SK-N-SH (cell line): ENCODE data around the gene PKD2L2. TPM values are rescaled to one million over a fixed set of nuclear protein-coding genes. Genes with fewer than 3 reads are reported as not detected.

ENCODE experiments used
- CTCF ChIA-PET: fragments of 300-600, 350-600 bp; formaldehyde crosslinking; extraction: SDS; loops from one replicate; lab custom pipeline; 2021; lab: Yijun Ruan, JAX
- POLR2A ChIA-PET: fragments of 350-600 bp; sonication (Branson Sonifier 250); formaldehyde crosslinking; extraction: SDS; loops from one replicate; lab custom pipeline; 2020; ENCODE audit warnings: antibody characterized with exemption, inconsistent platforms; lab: Yijun Ruan, JAX
- DNase-seq: peaks from one replicate; pipeline ENCODE4 v3.0.0; 2012
- H2AFZ ChIP-seq: fragments of 200-600 bp; sonication (generic); 2 replicates; pipeline ENCODE4 v1.8.1; 2016; ENCODE audit warnings: antibody characterized with exemption, mild to moderate bottlenecking, low read depth
- H3F3A ChIP-seq: fragments of 200-600 bp; sonication (generic); replicated peaks from 2 replicates; pipeline ENCODE3; 2016; ENCODE audit warnings: antibody characterized with exemption, mild to moderate bottlenecking; ENCODE audit not compliant: insufficient read depth
- H3K27ac ChIP-seq, 2 experiments: fragments of 200-500 bp in 1 of 2; fragments of 200-600 bp in 1 of 2; sonication (Bioruptor generic) in 1 of 2; sonication (generic), shearing (Covaris generic) in 1 of 2; 2 replicates each; pipeline versions ENCODE4 v1.5.1 to v1.6.1; 2014 to 2016; ENCODE audit warnings: low read depth in 2 of 2, inconsistent platforms in 1 of 2, low read length in 1 of 2, mild to moderate bottlenecking in 1 of 2, mixed read lengths in 1 of 2
- H3K27me3 ChIP-seq: fragments of 200-600 bp; sonication (generic), shearing (Covaris generic); 2 replicates; pipeline ENCODE4 v1.6.1; 2016; ENCODE audit warnings: mixed run types; ENCODE audit not compliant: insufficient read depth
- H3K36me3 ChIP-seq, 2 experiments: fragments of 200-500 bp in 1 of 2; fragments of 200-600 bp in 1 of 2; sonication (Bioruptor generic) in 1 of 2; sonication (generic) in 1 of 2; replicated peaks in 1 of 2; 2 replicates each; pipeline versions ENCODE3 to v1.5.1; 2014 to 2016; ENCODE audit warnings: low read length in 1 of 2, mild to moderate bottlenecking in 1 of 2; ENCODE audit not compliant: insufficient read depth in 2 of 2, control insufficient read depth in 1 of 2
- H3K4me1 ChIP-seq, 2 experiments: fragments of 200-500 bp in 1 of 2; fragments of 200-600 bp in 1 of 2; sonication (Bioruptor generic) in 1 of 2; sonication (generic), shearing (Covaris generic) in 1 of 2; 2 replicates each; pipeline versions ENCODE4 v1.5.1 to v1.6.1; 2014 to 2016; ENCODE audit warnings: low read depth in 1 of 2, low read length in 1 of 2, mixed run types in 1 of 2; ENCODE audit not compliant: insufficient read depth in 2 of 2, control insufficient read depth in 1 of 2
- H3K4me2 ChIP-seq: fragments of 200-600 bp; sonication (generic), shearing (Covaris generic); 2 replicates; pipeline ENCODE4 v1.6.1; 2017; ENCODE audit warnings: mixed run types
- H3K4me3 ChIP-seq, 2 experiments: fragments of 200-500 bp in 1 of 2; fragments of 200-600 bp in 1 of 2; sonication (Bioruptor generic) in 1 of 2; sonication (generic), shearing (Covaris generic) in 1 of 2; 2 replicates each; pipeline versions ENCODE4 v1.5.1 to v1.8.1; 2014 to 2016; ENCODE audit warnings: low read depth in 2 of 2, inconsistent platforms in 1 of 2, low read length in 1 of 2, mild to moderate bottlenecking in 1 of 2, mixed read lengths in 1 of 2, moderate library complexity in 1 of 2
- H3K79me2 ChIP-seq: fragments of 200-600 bp; sonication (generic); 2 replicates; pipeline ENCODE4 v1.8.1; 2017; ENCODE audit warnings: mild to moderate bottlenecking; ENCODE audit not compliant: insufficient read depth
- H3K9ac ChIP-seq: fragments of 200-600 bp; sonication (generic); 2 replicates; pipeline ENCODE4 v1.6.1; 2017; ENCODE audit warnings: mixed run types
- H3K9me2 ChIP-seq: fragments of 200-600 bp; sonication (generic); 2 replicates; pipeline ENCODE4 v1.6.1; 2017; ENCODE audit warnings: mixed run types
- H3K9me3 ChIP-seq: fragments of 200-600 bp; sonication (generic); 2 replicates; pipeline ENCODE4 v1.6.1; 2017; ENCODE audit warnings: mixed run types, mild to moderate bottlenecking, moderate library complexity
- H4K20me1 ChIP-seq: fragments of 200-600 bp; sonication (generic); 2 replicates; pipeline ENCODE4 v1.6.1; 2017; ENCODE audit warnings: mild to moderate bottlenecking, mixed run types; ENCODE audit not compliant: insufficient read depth
- EP300 ChIP-seq, 2 experiments: IDR thresholded peaks; 2 replicates each; pipeline versions ENCODE4 v1.4.0 to v1.6.1; 2012; ENCODE audit warnings: borderline replicate concordance in 1 of 2, low read depth in 1 of 2, low read length in 1 of 2
- EZH2phosphoT487 ChIP-seq: fragments of 200-600 bp; sonication (generic); IDR thresholded peaks from 2 replicates; pipeline ENCODE4 v1.6.1; 2017; ENCODE audit warnings: low read depth, mixed run types, mild to moderate bottlenecking, antibody characterized with exemption, moderate library complexity, borderline replicate concordance
- NRF1 ChIP-seq: IDR thresholded peaks from 2 replicates; pipeline ENCODE4 v1.6.1; 2012; ENCODE audit warnings: low read depth, mild to moderate bottlenecking, low read length
- PBX3 ChIP-seq: IDR thresholded peaks from 2 replicates; pipeline ENCODE4; 2012
- ZBTB33 ChIP-seq: IDR thresholded peaks from 2 replicates; pipeline ENCODE4 v1.4.0; 2012; ENCODE audit warnings: low read depth, borderline replicate concordance
- WGBS: methylation state at CpG from one replicate; pipeline ENCODE4 v1.1.6; 2017; ENCODE audit warnings: low lambda C conversion rate; 5-methylcytosine and 5-hydroxymethylcytosine counted together
- polyA plus RNA-seq, 3 experiments: library from polyadenylated mRNA; depleted of rRNA; stranded (reverse); fragments of >200 nt; gene quantifications; 2 replicates each; pipeline ENCODE4 v1.2.3, GENCODE V29; 2012
- TF ChIP-seq, protein P1 (sequence below): fragments of 150-350 bp; IDR thresholded peaks from 2 replicates; pipeline ENCODE4 v1.6.1; 2017; ENCODE audit warnings: antibody characterized with exemption, low read length, low read depth, borderline replicate concordance

Gene PKD2L2
- polyA plus RNA-seq, 1 of the 3 experiments (the other 2 are of a cell fraction) = 0.26 TPM

GRCh38 chr5:137858223-137858916 lies 30.9 kb upstream of the PKD2L2 start:
- Histone ChIP-seq H2AFZ (no peak overlapping the region; the same call in 1 of the 2 replicates), H3K9me2 (no peaks in the 10 kb centered on the region), H3K79me2 (no peaks in the 10 kb centered on the region), H3F3A (peaks cover 4% of the 10 kb centered on the region), H3K27ac (no peak overlapping the region), H3K4me2 (no peak overlapping the region), H4K20me1 (no peaks in the 10 kb centered on the region), H3K4me1 (no peaks in the 10 kb centered on the region; a peak in 1 of 4 replicates), H3K9ac (no peak overlapping the region), H3K36me3 (no peaks in the 10 kb centered on the region), H3K9me3 (no peaks in the 10 kb centered on the region), H3K27me3 (no peaks in the 10 kb centered on the region), H3K4me3 (no peak overlapping the region)
- TF ChIP-seq, protein P1, sequence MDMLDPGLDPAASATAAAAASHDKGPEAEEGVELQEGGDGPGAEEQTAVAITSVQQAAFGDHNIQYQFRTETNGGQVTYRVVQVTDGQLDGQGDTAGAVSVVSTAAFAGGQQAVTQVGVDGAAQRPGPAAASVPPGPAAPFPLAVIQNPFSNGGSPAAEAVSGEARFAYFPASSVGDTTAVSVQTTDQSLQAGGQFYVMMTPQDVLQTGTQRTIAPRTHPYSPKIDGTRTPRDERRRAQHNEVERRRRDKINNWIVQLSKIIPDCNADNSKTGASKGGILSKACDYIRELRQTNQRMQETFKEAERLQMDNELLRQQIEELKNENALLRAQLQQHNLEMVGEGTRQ = no peak
- TF ChIP-seq EP300 (IDR thresholded peaks at IDR 0.05; ENCODE audit: borderline replicate concordance in 1 of 2, low read depth in 1 of 2, low read length in 1 of 2) (no peak), PBX3 (no peak)
- ChIA-PET POLR2A (no interaction called here), CTCF (interaction anchor here (1.2 kb wide), 1 partner anchor 79 kb away, joined by 4 read pairs; no protein-coding TSS in a partner anchor)
- DNase-seq = no peak
- WGBS = 81% methylated on average over 3 of the region's 3 CpGs

DNA sequence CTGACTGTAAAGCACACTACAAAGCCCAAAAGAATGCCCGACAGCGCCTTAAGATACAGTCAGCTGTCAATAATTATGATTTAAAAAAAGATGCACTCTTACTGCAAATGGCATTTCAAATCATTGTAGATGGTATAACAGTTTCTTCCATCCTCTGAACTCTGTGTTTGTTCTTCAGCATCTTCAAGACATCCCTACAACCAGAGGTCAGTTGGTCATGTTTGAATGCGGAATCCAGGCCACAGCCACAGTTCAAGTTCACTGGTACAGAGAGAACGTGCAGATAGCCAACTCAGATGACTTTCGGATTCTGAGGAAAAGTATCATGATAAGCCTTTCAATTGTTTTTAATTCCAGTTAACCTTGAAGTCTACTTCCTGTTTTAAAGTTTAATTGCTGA lies 30.3 kb upstream of the PKD2L2 start:
- Histone ChIP-seq H3K4me2 (no peak overlapping the region), H3K36me3 (no peaks in the 10 kb centered on the region), H3K4me1 (no peaks in the 10 kb centered on the region; a peak in 1 of 4 replicates), H3K9me3 (no peaks in the 10 kb centered on the region), H2AFZ (no peak overlapping the region), H3K27ac (no peak overlapping the region), H4K20me1 (no peaks in the 10 kb centered on the region), H3K27me3 (no peaks in the 10 kb centered on the region), H3F3A (peaks cover 4% of the 10 kb centered on the region), H3K4me3 (no peak overlapping the region), H3K9ac (no peak overlapping the region), H3K79me2 (no peaks in the 10 kb centered on the region), H3K9me2 (no peaks in the 10 kb centered on the region)
- CTCF ChIA-PET = no interaction called here
- 93% methylated on average over 5 of the region's 5 CpGs for WGBS
- no peak for TF ChIP-seq ZBTB33
- TF ChIP-seq EZH2phosphoT487 = no peak
- TF ChIP-seq NRF1 = no peak
- DNase-seq = no peak
- POLR2A ChIA-PET = no interaction called here
